B cell (primary cell): ENCODE data around the gene ZNF33A. TPM values are rescaled to one million over a fixed set of nuclear protein-coding genes. Genes with fewer than 3 reads are reported as not detected.

Experiments
- ATAC-seq: fragments of 200-7000 bp; cut with Tn5 transposase; one replicate; pipeline ENCODE4 v1.10.0; 2021; ENCODE audit warnings: low read depth, mild to moderate bottlenecking, moderate number of reproducible peaks, moderate library complexity
- CTCF ChIA-PET: fragments of 350-600 bp; sonication (Branson Sonifier 250); formaldehyde crosslinking; loops from one replicate; lab custom pipeline; 2021; ENCODE audit warnings: antibody characterized with exemption, inconsistent platforms; lab: Charles Lee
- POLR2A ChIA-PET: fragments of 350-600 bp; sonication (Branson Sonifier 250); formaldehyde crosslinking; loops from one replicate; lab custom pipeline; 2021; ENCODE audit warnings: antibody characterized with exemption; lab: Charles Lee
- DNase-seq: peaks from one replicate; pipeline ENCODE4 v3.0.0; 2013
- H2AFZ ChIP-seq: 2 replicates; pipeline ENCODE4 v1.6.1; 2012; ENCODE audit warnings: mild to moderate bottlenecking, low read depth, low read length; ENCODE audit not compliant: insufficient read depth, poor library complexity, severe bottlenecking
- H3K27ac ChIP-seq, 2 donors: 1 replicate in 1 of 2; 2 replicates in 1 of 2; pipeline ENCODE4 v1.5.1; 2012 to 2013; ENCODE audit warnings: low read length in 2 of 2, mild to moderate bottlenecking in 2 of 2, moderate library complexity in 1 of 2
- H3K27me3 ChIP-seq, 4 experiments: fragments of 200-600 bp in 1 of 4; sonication (generic) in 1 of 4; replicated peaks in 1 of 4; 1 replicate in 2 of 4; 2 replicates in 2 of 4; pipeline versions ENCODE4 v1.6.1 to v1.7.0; 2013 to 2016; ENCODE audit warnings: low read length in 3 of 4, mild to moderate bottlenecking in 2 of 4, mixed read lengths in 1 of 4, moderate library complexity in 1 of 4; ENCODE audit not compliant: insufficient read depth in 4 of 4, control insufficient read depth in 3 of 4; ENCODE audit errors: control extremely low read depth in 1 of 4
- H3K36me3 ChIP-seq, 2 experiments: replicated peaks in 1 of 2; 1 replicate in 1 of 2; 2 replicates in 1 of 2; pipeline versions ENCODE4 v1.6.1 to v1.7.1; 2013; ENCODE audit warnings: low read length in 1 of 2; ENCODE audit not compliant: insufficient read depth in 2 of 2, control insufficient read depth in 1 of 2; ENCODE audit errors: control extremely low read depth in 1 of 2, extremely low read depth in 1 of 2
- H3K4me1 ChIP-seq, 2 donors: fragments of 200-600 bp in 1 of 2; sonication (generic) in 1 of 2; 1 replicate in 1 of 2; 2 replicates in 1 of 2; pipeline versions ENCODE4 v1.5.1 to v1.6.1; 2013 to 2017; ENCODE audit warnings: low read length in 2 of 2; ENCODE audit not compliant: control insufficient read depth in 2 of 2, insufficient read depth in 2 of 2
- H3K4me2 ChIP-seq: replicated peaks from 2 replicates; pipeline ENCODE3; 2012; ENCODE audit warnings: mild to moderate bottlenecking, low read depth, low read length; ENCODE audit not compliant: poor library complexity, severe bottlenecking
- H3K4me3 ChIP-seq, 5 experiments: fragments of 200-600 bp in 1 of 5; sonication (generic) in 1 of 5; 1 replicate in 3 of 5; 2 replicates in 2 of 5; pipeline versions ENCODE4 v1.5.1 to v1.7.0; 2011 to 2016; ENCODE audit warnings: low read length in 4 of 5, mild to moderate bottlenecking in 4 of 5, low read depth in 2 of 5, control low read depth in 1 of 5, moderate library complexity in 1 of 5; ENCODE audit not compliant: insufficient read depth in 1 of 5; ENCODE audit errors: control extremely low read depth in 1 of 5, extremely low read depth in 1 of 5
- H3K79me2 ChIP-seq: fragments of 200-600 bp; sonication (generic); one replicate; pipeline ENCODE4 v1.6.0; 2016; ENCODE audit warnings: low read length; ENCODE audit not compliant: control insufficient read depth, insufficient read depth
- H3K9ac ChIP-seq: fragments of 200-600 bp; sonication (generic); 2 replicates; pipeline ENCODE4 v1.6.1; 2017; ENCODE audit warnings: mild to moderate bottlenecking, low read length, moderate library complexity
- H3K9me3 ChIP-seq, 3 donors: one replicate each; pipeline versions ENCODE4 v1.6.1 to v1.7.1; 2013; ENCODE audit warnings: low read length in 2 of 3; ENCODE audit not compliant: control insufficient read depth in 2 of 3, insufficient read depth in 1 of 3; ENCODE audit errors: control extremely low read depth in 1 of 3
- H4K20me1 ChIP-seq: 2 replicates; pipeline ENCODE4 v1.6.0; 2012; ENCODE audit warnings: mild to moderate bottlenecking, low read length; ENCODE audit not compliant: insufficient read depth, control insufficient read depth, poor library complexity, severe bottlenecking
- H3K27ac Mint-ChIP-seq: one replicate; pipeline ENCODE4 v1.8.0; 2021; ENCODE audit warnings: mixed read lengths
- H3K27me3 Mint-ChIP-seq: one replicate; pipeline ENCODE4 v1.8.0; 2021; ENCODE audit warnings: mixed read lengths
- H3K4me1 Mint-ChIP-seq: one replicate; pipeline ENCODE4 v1.8.0; 2021; ENCODE audit warnings: mixed read lengths
- H3K4me3 Mint-ChIP-seq: one replicate; pipeline ENCODE4 v1.8.0; 2021; ENCODE audit warnings: mixed read lengths
- H3K9me3 Mint-ChIP-seq: one replicate; pipeline ENCODE4 v1.8.0; 2022; ENCODE audit warnings: mixed read lengths; ENCODE audit not compliant: insufficient read depth
- CTCF ChIP-seq: fragments of 200-600 bp; IDR thresholded peaks from one replicate; pipeline ENCODE4 v1.8.0; 2022; ENCODE audit warnings: antibody characterized with exemption, mild to moderate bottlenecking
- EZH2 ChIP-seq: IDR thresholded peaks from 2 replicates; pipeline ENCODE4 v1.6.1; 2012; ENCODE audit warnings: borderline replicate concordance, low read depth, mild to moderate bottlenecking, moderate library complexity, low read length; ENCODE audit not compliant: insufficient read depth, poor library complexity, severe bottlenecking
- WGBS: methylation state at CpG from one replicate; pipeline ENCODE4 v1.1.5; 2013; ENCODE audit warnings: missing lambda C conversion rate; ENCODE audit not compliant: insufficient coverage; 5-methylcytosine and 5-hydroxymethylcytosine counted together
- intact Hi-C: fragments of 100-400 bp; cut with micrococcal nuclease; formaldehyde crosslinking; loops from one replicate; pipeline ENCODE4 v1.10.0; 2022
- polyA plus RNA-seq: library from polyadenylated mRNA; depleted of rRNA; stranded (reverse); fragments of >200 nt; gene quantifications from 2 replicates; pipeline ENCODE4 v1.2.3, GENCODE V29; 2012
- total RNA-seq, 2 donors: library from RNA; stranded (reverse); fragments of 120-200 nt in 1 of 2; gene quantifications; 1 replicate in 1 of 2; 2 replicates in 1 of 2; pipeline versions ENCODE4 v1.2.3 to v1.2.4, GENCODE V29; 2013 to 2022

ZNF33A gene
- total and polyA plus RNA-seq, 2 donors (not counting 1 experiment from before 2014, with no cell fraction given): 20.3 to 86.6 TPM

GRCh38 chr10:38093816-38094157, 83.3 kb downstream of the ZNF33A start:
- intact Hi-C loops: loop anchor here (1.0 kb wide), 5 partner anchors 55 to 309 kb away; partner anchors contain the start of genes ZNF248, ZNF25 and ZNF33A
- peak overlapping the region; percentile 81 to 91 (median 89) for H3K4me3 ChIP-seq
- H3K9me3 ChIP-seq: peaks cover 0 to 4% (median 1%) of the 10 kb centered on the region in 3 donors
- TF ChIP-seq EZH2 (no peak), CTCF (no peak)
- peak overlapping the region; percentile 84 to 88 for H3K27ac ChIP-seq
- peak overlapping the region; percentile 88 for H3K9ac ChIP-seq
- peaks cover 15% of the 10 kb centered on the region for H3K79me2 ChIP-seq
- ATAC-seq (peak; percentile 14), DNase-seq (no peak)
- no peaks in the 10 kb centered on the region for H4K20me1 ChIP-seq
- peaks cover 2 to 23% of the 10 kb centered on the region in 2 experiments for H3K36me3 ChIP-seq
- H3K4me2 ChIP-seq: peak overlapping the region; percentile 85
- H3K4me1 Mint-ChIP-seq: peaks cover 22% of the 10 kb centered on the region
- H3K27me3 Mint-ChIP-seq: no peaks in the 10 kb centered on the region
- ChIA-PET CTCF (interaction anchor here (0.8 to 1.8 kb wide), 3 partner anchors 84 to 119 kb away, joined by 3 to 7 read pairs (median 3); partner anchors contain the start of genes ZNF25 and ZNF33A), POLR2A (interaction anchor here (0.8 kb wide), 1 partner anchor 118 kb away, joined by 3 read pairs; no protein-coding TSS in a partner anchor)
- no peaks in the 10 kb centered on the region for H3K27me3 ChIP-seq
- peaks cover 13 to 17% of the 10 kb centered on the region in 2 donors for H3K4me1 ChIP-seq
- peak overlapping the region; percentile 92 for H3K4me3 Mint-ChIP-seq
- H3K9me3 Mint-ChIP-seq: no peaks in the 10 kb centered on the region
- WGBS: 25% methylated on average over 7 of the region's 16 CpGs
- H2AFZ ChIP-seq: peak overlapping the region; percentile 95
- peak overlapping the region; percentile 90 for H3K27ac Mint-ChIP-seq
